Measurements from ENCODE around the gene GTPBP4.

DNA sequence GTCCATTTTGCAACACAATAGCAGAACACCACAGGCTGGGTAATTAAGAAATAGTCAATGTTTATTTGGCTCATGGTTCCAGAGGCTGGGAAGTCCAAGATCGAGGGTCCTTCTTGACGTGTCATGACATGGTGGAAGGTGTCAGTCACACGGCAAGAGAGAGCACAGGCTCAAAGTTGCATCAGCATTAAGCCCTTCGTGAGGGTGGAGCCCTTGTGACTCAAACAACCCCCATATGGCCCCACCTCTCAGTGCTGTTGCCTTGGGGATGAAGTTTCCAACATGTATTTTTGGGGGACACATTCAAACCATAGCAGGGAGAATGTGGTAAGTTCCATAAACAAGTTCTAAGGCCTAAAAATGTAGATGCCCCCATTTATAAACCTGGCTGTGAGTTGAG lies 24.6 kb upstream of the GTPBP4 start:
- TF ChIP-seq, protein P1, sequence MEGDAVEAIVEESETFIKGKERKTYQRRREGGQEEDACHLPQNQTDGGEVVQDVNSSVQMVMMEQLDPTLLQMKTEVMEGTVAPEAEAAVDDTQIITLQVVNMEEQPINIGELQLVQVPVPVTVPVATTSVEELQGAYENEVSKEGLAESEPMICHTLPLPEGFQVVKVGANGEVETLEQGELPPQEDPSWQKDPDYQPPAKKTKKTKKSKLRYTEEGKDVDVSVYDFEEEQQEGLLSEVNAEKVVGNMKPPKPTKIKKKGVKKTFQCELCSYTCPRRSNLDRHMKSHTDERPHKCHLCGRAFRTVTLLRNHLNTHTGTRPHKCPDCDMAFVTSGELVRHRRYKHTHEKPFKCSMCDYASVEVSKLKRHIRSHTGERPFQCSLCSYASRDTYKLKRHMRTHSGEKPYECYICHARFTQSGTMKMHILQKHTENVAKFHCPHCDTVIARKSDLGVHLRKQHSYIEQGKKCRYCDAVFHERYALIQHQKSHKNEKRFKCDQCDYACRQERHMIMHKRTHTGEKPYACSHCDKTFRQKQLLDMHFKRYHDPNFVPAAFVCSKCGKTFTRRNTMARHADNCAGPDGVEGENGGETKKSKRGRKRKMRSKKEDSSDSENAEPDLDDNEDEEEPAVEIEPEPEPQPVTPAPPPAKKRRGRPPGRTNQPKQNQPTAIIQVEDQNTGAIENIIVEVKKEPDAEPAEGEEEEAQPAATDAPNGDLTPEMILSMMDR (IDR thresholded peaks at IDR 0.05; ENCODE audit: low read depth, low read length), result no peak
- TF ChIP-seq, protein P2, sequence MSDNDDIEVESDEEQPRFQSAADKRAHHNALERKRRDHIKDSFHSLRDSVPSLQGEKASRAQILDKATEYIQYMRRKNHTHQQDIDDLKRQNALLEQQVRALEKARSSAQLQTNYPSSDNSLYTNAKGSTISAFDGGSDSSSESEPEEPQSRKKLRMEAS (IDR thresholded peaks at IDR 0.05; ENCODE audit: low read depth, low read length), result no peak
- no peak for TF ChIP-seq MYC (IDR thresholded peaks at IDR 0.05; ENCODE audit: low read depth, low read length)
- no peak for TF ChIP-seq POLR2A (IDR thresholded peaks at IDR 0.05; ENCODE audit: extremely low read depth, insufficient read length)
